GM12878 (cell line): ENCODE results near the gene ATXN1. TPM values are rescaled to one million over a fixed set of nuclear protein-coding genes. Genes with fewer than 3 reads are reported as not detected.
A peak's percentile ranks its signal among the peaks of the same experiment; 100 is the strongest.

Source experiments
- ATAC-seq: fragments of 200-7000 bp; cut with Tn5 transposase; 3 replicates; pipeline ENCODE4 v1.9.1; 2020; ENCODE audit warnings: mild to moderate bottlenecking, moderate library complexity
- BruUV-seq: library from RNA; stranded (reverse); fragments of 400-500 nt; replicated peaks from 2 replicates; lab custom pipeline; 2021; lab: Mats Ljungman, UMichigan
- CTCF ChIA-PET: fragments of 300-600 bp; sonication (Branson Sonifier 250); formaldehyde crosslinking; extraction: SDS; loops from one replicate; lab custom pipeline; 2021; ENCODE audit warnings: inconsistent platforms; lab: Yijun Ruan, JAX
- POLR2A ChIA-PET: fragments of 350-600 bp; formaldehyde crosslinking; extraction: SDS; loops from one replicate; lab custom pipeline; 2021; ENCODE audit warnings: inconsistent platforms; lab: Charles Lee
- RAD21 ChIA-PET: fragments of 300-600 bp; sonication (Branson Sonifier 250); formaldehyde crosslinking; loops from one replicate; lab custom pipeline; 2023; ENCODE audit warnings: antibody characterized with exemption; ENCODE audit not compliant: unreplicated experiment; lab: Charles Lee
- SMC1A ChIA-PET: fragments of 300-600 bp; sonication (Branson Sonifier 250); formaldehyde crosslinking; loops from one replicate; lab custom pipeline; 2023; ENCODE audit not compliant: unreplicated experiment, uncharacterized antibody; lab: Charles Lee
- DNase-seq: peaks from one replicate; pipeline ENCODE4 v3.0.0-alpha.2; 2011; ENCODE audit warnings: low read depth, low spot score
- FAIRE-seq: peaks from 3 replicates; lab custom pipeline; 2011; peaks lifted over from hg19 to GRCh38; lab: Jason Lieb, UNC
- H2AFZ ChIP-seq: 2 replicates; pipeline ENCODE4 v1.6.0; 2011; ENCODE audit warnings: low read depth, low read length, control low read depth; ENCODE audit not compliant: control insufficient read depth
- H3K27ac ChIP-seq: 2 replicates; pipeline ENCODE4 v1.5.1; 2011; ENCODE audit warnings: control low read depth; ENCODE audit not compliant: control insufficient read depth, insufficient read depth
- H3K27me3 ChIP-seq, 2 experiments: replicated peaks in 1 of 2; 2 replicates each; pipeline versions ENCODE4 v1.6.0 to v1.6.1; 2011; ENCODE audit warnings: low read length in 1 of 2; ENCODE audit not compliant: control insufficient read depth in 2 of 2, insufficient read depth in 2 of 2
- H3K36me3 ChIP-seq, 2 experiments: 2 replicates each; pipeline ENCODE4 v1.5.1; 2011; ENCODE audit warnings: low read length in 1 of 2; ENCODE audit not compliant: control insufficient read depth in 2 of 2, insufficient read depth in 2 of 2
- H3K4me1 ChIP-seq: 2 replicates; pipeline ENCODE4 v1.6.1; 2011; ENCODE audit warnings: mild to moderate bottlenecking, low read length, moderate library complexity, mixed read lengths; ENCODE audit not compliant: control insufficient read depth, insufficient read depth
- H3K4me2 ChIP-seq: 2 replicates; pipeline ENCODE4 v1.6.0; 2011; ENCODE audit warnings: control low read depth; ENCODE audit not compliant: control insufficient read depth, insufficient read depth
- H3K4me3 ChIP-seq: fragments of 200-600 bp; sonication (generic); 2 replicates; pipeline ENCODE4 v1.5.1; 2016
- H3K79me2 ChIP-seq: 2 replicates; pipeline ENCODE4 v1.6.0; 2011; ENCODE audit warnings: low read length; ENCODE audit not compliant: control insufficient read depth, insufficient read depth
- H3K9ac ChIP-seq: 2 replicates; pipeline ENCODE4 v1.8.0; 2011; ENCODE audit warnings: low read length, control low read depth, mixed read lengths; ENCODE audit not compliant: control insufficient read depth, insufficient read depth
- H3K9me3 ChIP-seq: replicated peaks from 3 replicates; pipeline ENCODE4 v1.5.1; 2011; ENCODE audit warnings: mild to moderate bottlenecking, low read length; ENCODE audit not compliant: control insufficient read depth, insufficient read depth
- H4K20me1 ChIP-seq: 2 replicates; pipeline ENCODE4 v1.6.0; 2011; ENCODE audit not compliant: control insufficient read depth, insufficient read depth
- CREB1 ChIP-seq: IDR thresholded peaks from 2 replicates; pipeline ENCODE4 v1.6.1; 2012; ENCODE audit warnings: low read depth, mild to moderate bottlenecking, inconsistent platforms
- IKZF2 ChIP-seq, 2 experiments: fragments of 450-650 bp; IDR thresholded peaks; 2 replicates each; pipeline ENCODE4 v1.6.1; 2017; ENCODE audit warnings: mild to moderate bottlenecking in 2 of 2, moderate library complexity in 2 of 2
- MEF2B ChIP-seq: fragments of 450-650 bp; IDR thresholded peaks from 2 replicates; pipeline ENCODE4 v1.6.1; 2018; ENCODE audit warnings: mild to moderate bottlenecking, moderate library complexity; ENCODE audit not compliant: partially characterized antibody, poor library complexity, severe bottlenecking
- TCF12 ChIP-seq: IDR thresholded peaks from 2 replicates; pipeline ENCODE4 v1.6.1; 2011; ENCODE audit warnings: low read depth, mild to moderate bottlenecking, low read length
- ZNF207 ChIP-seq: fragments of 450-650 bp; IDR thresholded peaks from 2 replicates; pipeline ENCODE4 v1.6.1; 2014; ENCODE audit warnings: antibody characterized with exemption, mild to moderate bottlenecking, borderline replicate concordance
- ZZZ3 ChIP-seq: IDR thresholded peaks from 2 replicates; pipeline ENCODE4 v1.6.1; 2011; ENCODE audit warnings: low read depth; ENCODE audit not compliant: control insufficient read depth, insufficient read length
- WGBS: methylation state at CpG from one replicate; pipeline ENCODE4 v1.1.6; 2016; ENCODE audit warnings: low lambda C conversion rate; ENCODE audit not compliant: insufficient replicate concordance, insufficient coverage; ENCODE audit errors: missing lambda C conversion rate; 5-methylcytosine and 5-hydroxymethylcytosine counted together
- in situ Hi-C: fragments of 300-500 bp; cut with MboI; formaldehyde crosslinking; loops from 9 replicates; pipeline ENCODE4 v1.14.3; 2018; ENCODE audit warnings: mixed read lengths
- intact Hi-C: fragments of 100-400 bp; cut with micrococcal nuclease; formaldehyde crosslinking; loops from one replicate; pipeline ENCODE4 v1.14.2; 2022; ENCODE audit not compliant: unreplicated experiment
- polyA plus RNA-seq, 11 experiments: library from polyadenylated mRNA; depleted of rRNA in 4 of 11; unstranded in 6 of 11; stranded (reverse) in 5 of 11; fragments of >200 nt; fragmentation: Nextera tagmentation in 4 of 11; fragmentation: Illumina TruSeq in 1 of 11; extraction: Ambion mirVana in 4 of 11; extraction: Trizol in 1 of 11; gene quantifications; 1 replicate in 1 of 11; 2 replicates in 10 of 11; pipeline versions ENCODE4 v1.2.1 to v1.2.3, GENCODE V29; 2011 to 2016; ENCODE audit warnings: inconsistent platforms in 2 of 11, missing spikeins in 2 of 11, low read depth in 1 of 11
- total RNA-seq, 4 experiments: library from RNA; depleted of rRNA in 3 of 4; stranded (reverse); fragments of >200 nt in 3 of 4; fragmentation: Illumina TruSeq in 1 of 4; extraction: Trizol in 1 of 4; gene quantifications; 2 replicates each; pipeline versions ENCODE4 v1.2.1 to v1.2.3, GENCODE V29; 2013 to 2021

The ATXN1 gene
- total and polyA plus RNA-seq, 10 of the 15 experiments (the other 5 are each of a cell fraction or from before 2014, with no cell fraction given): 12.2 to 51.2 (median 20.5) TPM

- no peak overlapping the region for H3K4me2 ChIP-seq
- no peak overlapping the region for H3K9ac ChIP-seq
- H3K4me1 ChIP-seq: no peaks in the 10 kb centered on the region
- RAD21 ChIA-PET: no interaction called here
- DNase-seq (no peak), ATAC-seq (no peak), FAIRE-seq (no peak)
- TF ChIP-seq MEF2B: peak; percentile 23
- TF ChIP-seq IKZF2 (IDR thresholded peaks at IDR 0.05): no peak
- no peak for TF ChIP-seq ZZZ3
- TF ChIP-seq CREB1: no peak
- TF ChIP-seq TCF12: no peak
- no peak for TF ChIP-seq ZNF207
- in situ Hi-C loops (no loop called here), intact Hi-C loops (no loop called here)
- H4K20me1 ChIP-seq: no peaks in the 10 kb centered on the region
- H3K27me3 ChIP-seq: no peaks in the 10 kb centered on the region
- no peaks in the 10 kb centered on the region for H3K79me2 ChIP-seq
- no peaks in the 10 kb centered on the region; the same call in 2 of the 3 replicates for H3K9me3 ChIP-seq
- CTCF ChIA-PET: interaction anchor here (0.7 to 1.4 kb wide), 3 partner anchors 8 to 401 kb away, joined by 3 read pairs; no protein-coding TSS in a partner anchor
- H3K4me3 ChIP-seq: no peak overlapping the region
- BruUV-seq: no TSS peak
- no peak overlapping the region for H3K27ac ChIP-seq
- no peaks in the 10 kb centered on the region for H3K36me3 ChIP-seq
- POLR2A ChIA-PET: no interaction called here
- 47% methylated on average over 8 of the region's 8 CpGs for WGBS
- SMC1A ChIA-PET: interaction anchor here (0.9 to 1.6 kb wide), 2 partner anchors 8 to 55 kb away, joined by 3 to 5 read pairs; no protein-coding TSS in a partner anchor
- no peak overlapping the region for H2AFZ ChIP-seq
Measured at GRCh38 chr6:16781348-16782169, 20.3 kb upstream of the ATXN1 start.
